Suprapubic skin (tissue), 4 donors: ENCODE measurements around the gene PRSS3. TPM values are rescaled to one million over a fixed set of nuclear protein-coding genes. Genes with fewer than 3 reads are reported as not detected.
"Not testable (repeated sequence)": the region's sequence is repeated elsewhere in the genome, so short reads cannot be mapped to it uniquely, and the experiment has no call there.

ENCODE experiments used
- DNase-seq, 2 donors: peaks; one replicate each; pipeline ENCODE4 v3.0.0-alpha.2; 2019; ENCODE audit warnings: low spot score in 2 of 2
- H3K27ac ChIP-seq: fragments of 200-600 bp; sonication (generic); one replicate; pipeline ENCODE4 v1.5.1; 2019
- H3K27me3 ChIP-seq: fragments of 200-600 bp; sonication (generic); one replicate; pipeline ENCODE4 v1.5.1; 2019
- H3K36me3 ChIP-seq: fragments of 200-600 bp; sonication (generic); one replicate; pipeline ENCODE4 v1.5.1; 2019
- H3K4me1 ChIP-seq: fragments of 200-600 bp; sonication (generic); one replicate; pipeline ENCODE4 v1.5.1; 2019
- H3K4me3 ChIP-seq: fragments of 200-600 bp; sonication (generic); one replicate; pipeline ENCODE4 v1.5.1; 2019; ENCODE audit warnings: mild to moderate bottlenecking
- H3K9me3 ChIP-seq: fragments of 200-600 bp; sonication (generic); one replicate; pipeline ENCODE4 v1.5.1; 2019
- EP300 ChIP-seq: sonication (generic); formaldehyde crosslinking; IDR thresholded peaks from one replicate; pipeline ENCODE4 v1.6.1; 2017; ENCODE audit warnings: antibody characterized with exemption
- POLR2A ChIP-seq, 2 donors: fragments of 450-650 bp; IDR thresholded peaks; one replicate each; pipeline ENCODE4 v1.6.1; 2017; ENCODE audit warnings: antibody characterized with exemption in 2 of 2, mild to moderate bottlenecking in 2 of 2, moderate library complexity in 2 of 2
- POLR2AphosphoS5 ChIP-seq, 3 donors: sonication (generic); formaldehyde crosslinking; IDR thresholded peaks; one replicate each; pipeline ENCODE4 v1.6.1; 2017; ENCODE audit warnings: antibody characterized with exemption in 3 of 3
- WGBS: methylation state at CpG from one replicate; pipeline ENCODE4 v1.1.5; 2018; 5-methylcytosine and 5-hydroxymethylcytosine counted together
- total RNA-seq, 4 donors: library from RNA; depleted of rRNA; stranded (reverse); fragments of >200 nt; gene quantifications; one replicate each; pipeline ENCODE4 v1.1.0, GENCODE V29; 2016
- TF ChIP-seq, protein P1 (sequence below), 2 donors: fragments of 200-600 bp in 1 of 2; fragments of 450-650 bp in 1 of 2; sonication (generic) in 1 of 2; IDR thresholded peaks; one replicate each; pipeline ENCODE4 v1.5.1; 2016 to 2019; ENCODE audit warnings: antibody characterized with exemption in 2 of 2, mild to moderate bottlenecking in 1 of 2, moderate library complexity in 1 of 2

The PRSS3 gene
- total RNA-seq, 4 donors from 2014 or later, result 14.1 to 53.7 (median 25.1) TPM

DNA sequence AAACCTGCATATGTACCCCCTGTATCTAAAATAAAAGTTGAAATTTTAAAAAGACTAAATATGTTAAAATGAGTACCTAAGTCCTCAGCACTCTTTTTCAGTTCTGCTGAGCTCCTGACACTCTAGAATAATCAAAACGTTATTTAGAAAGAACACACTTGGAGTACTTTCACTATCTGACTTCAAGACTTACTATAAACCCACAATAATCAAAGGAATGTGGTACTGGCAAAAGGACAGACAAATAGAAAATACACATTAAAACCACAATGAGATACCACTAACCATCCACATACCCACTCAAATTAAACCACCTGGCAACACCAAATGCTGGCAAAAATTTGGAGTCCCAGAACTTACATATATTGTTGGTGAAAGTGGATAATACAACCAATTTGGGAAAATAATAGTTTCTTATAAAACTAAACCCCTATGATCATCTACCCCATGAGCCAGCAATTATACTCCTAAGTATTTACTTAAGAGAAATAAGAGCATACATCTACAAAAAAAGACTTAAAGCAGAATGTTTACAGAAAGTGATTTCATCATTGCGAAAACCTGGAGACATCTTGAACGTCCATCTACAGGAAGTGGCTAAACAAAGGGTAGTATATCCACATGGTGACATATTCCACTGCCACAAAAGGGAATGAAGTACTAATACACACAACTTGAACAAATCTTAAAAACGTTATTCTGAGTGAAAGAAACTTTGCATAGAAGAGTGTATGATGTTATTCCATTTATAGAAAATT, 12.8 kb upstream of the PRSS3 start:
- DNase-seq, result no peak
- Histone ChIP-seq H3K4me1 (peaks cover 7% of the 10 kb centered on the region), H3K4me3 (no peak overlapping the region), H3K27me3 (no peaks in the 10 kb centered on the region), H3K36me3 (no peaks in the 10 kb centered on the region), H3K27ac (no peak overlapping the region), H3K9me3 (no peaks in the 10 kb centered on the region)
- 46% methylated on average over 4 of the region's 4 CpGs for WGBS
- TF ChIP-seq, protein P1, sequence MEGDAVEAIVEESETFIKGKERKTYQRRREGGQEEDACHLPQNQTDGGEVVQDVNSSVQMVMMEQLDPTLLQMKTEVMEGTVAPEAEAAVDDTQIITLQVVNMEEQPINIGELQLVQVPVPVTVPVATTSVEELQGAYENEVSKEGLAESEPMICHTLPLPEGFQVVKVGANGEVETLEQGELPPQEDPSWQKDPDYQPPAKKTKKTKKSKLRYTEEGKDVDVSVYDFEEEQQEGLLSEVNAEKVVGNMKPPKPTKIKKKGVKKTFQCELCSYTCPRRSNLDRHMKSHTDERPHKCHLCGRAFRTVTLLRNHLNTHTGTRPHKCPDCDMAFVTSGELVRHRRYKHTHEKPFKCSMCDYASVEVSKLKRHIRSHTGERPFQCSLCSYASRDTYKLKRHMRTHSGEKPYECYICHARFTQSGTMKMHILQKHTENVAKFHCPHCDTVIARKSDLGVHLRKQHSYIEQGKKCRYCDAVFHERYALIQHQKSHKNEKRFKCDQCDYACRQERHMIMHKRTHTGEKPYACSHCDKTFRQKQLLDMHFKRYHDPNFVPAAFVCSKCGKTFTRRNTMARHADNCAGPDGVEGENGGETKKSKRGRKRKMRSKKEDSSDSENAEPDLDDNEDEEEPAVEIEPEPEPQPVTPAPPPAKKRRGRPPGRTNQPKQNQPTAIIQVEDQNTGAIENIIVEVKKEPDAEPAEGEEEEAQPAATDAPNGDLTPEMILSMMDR (IDR thresholded peaks at IDR 0.05), result no peak

DNA sequence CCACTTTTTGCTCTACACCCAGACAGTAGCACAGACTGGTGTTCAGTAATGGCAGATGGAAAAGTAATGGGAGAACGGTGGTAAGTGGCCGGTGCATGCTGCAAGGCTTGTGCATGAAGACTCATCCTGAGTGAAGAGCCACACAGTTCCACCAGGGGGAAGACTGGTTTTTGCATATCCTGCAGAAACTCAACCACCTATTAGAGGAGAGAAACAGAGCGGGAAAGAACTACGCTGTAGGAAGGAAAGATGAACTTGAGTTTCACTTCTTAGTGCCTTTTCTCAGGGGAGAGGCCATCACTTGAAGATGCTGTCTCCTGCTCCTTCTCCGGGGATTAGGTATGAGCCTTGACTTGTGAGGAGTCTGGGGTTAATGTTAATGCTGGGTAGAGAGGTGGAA, 9.4 kb upstream of the PRSS3 start:
- H3K4me3 ChIP-seq, result no peak overlapping the region
- no peaks in the 10 kb centered on the region for H3K36me3 ChIP-seq
- no peaks in the 10 kb centered on the region for H3K9me3 ChIP-seq
- no peaks in the 10 kb centered on the region for H3K4me1 ChIP-seq
- no peak for DNase-seq
- no peak overlapping the region for H3K27ac ChIP-seq
- 87% methylated on average over 5 of the region's 5 CpGs for WGBS
- no peak for TF ChIP-seq EP300
- TF ChIP-seq POLR2A (IDR thresholded peaks at IDR 0.05), result no peak
- TF ChIP-seq, protein P1 (IDR thresholded peaks at IDR 0.05), result no peak
- TF ChIP-seq POLR2AphosphoS5 (IDR thresholded peaks at IDR 0.05), result no peak
- no peaks in the 10 kb centered on the region for H3K27me3 ChIP-seq

DNA sequence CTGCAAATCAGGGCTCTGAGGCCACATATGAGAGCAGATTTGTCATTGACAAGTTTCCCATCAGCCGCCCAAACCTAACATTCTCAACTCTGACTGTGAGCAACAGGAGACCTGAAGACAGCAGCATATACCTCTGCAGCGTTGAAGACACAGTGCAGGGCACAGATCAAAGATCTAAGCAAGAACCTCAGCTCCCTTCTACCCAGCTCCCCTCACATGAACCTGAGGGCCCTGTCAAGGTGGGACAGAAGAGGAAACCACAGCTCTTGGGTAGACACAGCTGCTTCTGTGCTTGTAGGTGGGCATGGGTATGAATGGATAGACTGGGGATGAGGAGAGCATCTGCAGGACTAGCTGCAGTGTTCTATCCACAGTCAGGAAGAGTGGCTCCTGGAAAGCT, 8.7 kb upstream of the PRSS3 start:
- H3K9me3 ChIP-seq, result no peaks in the 10 kb centered on the region
- H3K4me3 ChIP-seq, result no peak overlapping the region
- 94% methylated on average over 2 of the region's 2 CpGs for WGBS
- H3K27ac ChIP-seq, result no peak overlapping the region
- no peaks in the 10 kb centered on the region for H3K27me3 ChIP-seq
- no peaks in the 10 kb centered on the region for H3K4me1 ChIP-seq
- DNase-seq, result no peak
- TF ChIP-seq, protein P1 (IDR thresholded peaks at IDR 0.05), result no peak
- TF ChIP-seq POLR2AphosphoS5 (IDR thresholded peaks at IDR 0.05) (no peak), POLR2A (IDR thresholded peaks at IDR 0.05) (no peak), EP300 (no peak)
- H3K36me3 ChIP-seq, result no peaks in the 10 kb centered on the region

DNA sequence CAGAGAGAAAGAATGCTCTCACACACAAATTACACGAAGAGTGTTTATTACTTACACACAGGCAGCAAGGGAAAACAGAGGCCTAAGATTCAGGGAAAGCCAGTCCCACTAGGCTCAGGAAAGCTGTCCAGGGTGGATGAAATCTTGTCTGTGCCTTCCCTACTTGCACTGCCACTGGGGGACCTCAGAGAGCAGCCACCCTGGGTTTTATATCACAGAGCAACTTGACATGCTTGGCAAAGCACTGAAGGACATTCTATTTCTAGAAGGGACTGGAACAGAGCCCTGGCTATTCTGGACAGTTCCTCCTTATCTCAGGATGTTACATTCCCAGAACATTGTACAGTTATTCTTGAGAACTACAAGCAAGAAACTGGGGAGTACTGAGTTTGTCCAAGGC, 7.5 kb upstream of the PRSS3 start:
- Histone ChIP-seq H3K27me3 (no peaks in the 10 kb centered on the region), H3K9me3 (no peaks in the 10 kb centered on the region), H3K4me1 (no peaks in the 10 kb centered on the region), H3K4me3 (no peak overlapping the region), H3K36me3 (no peaks in the 10 kb centered on the region), H3K27ac (no peak overlapping the region)
- WGBS, result 100% methylated on average over 1 of the region's 1 CpG
- TF ChIP-seq POLR2A (IDR thresholded peaks at IDR 0.05) (no peak), EP300 (no peak), POLR2AphosphoS5 (IDR thresholded peaks at IDR 0.05) (no peak)
- TF ChIP-seq, protein P1 (IDR thresholded peaks at IDR 0.05), result no peak
- DNase-seq, result no peak

DNA sequence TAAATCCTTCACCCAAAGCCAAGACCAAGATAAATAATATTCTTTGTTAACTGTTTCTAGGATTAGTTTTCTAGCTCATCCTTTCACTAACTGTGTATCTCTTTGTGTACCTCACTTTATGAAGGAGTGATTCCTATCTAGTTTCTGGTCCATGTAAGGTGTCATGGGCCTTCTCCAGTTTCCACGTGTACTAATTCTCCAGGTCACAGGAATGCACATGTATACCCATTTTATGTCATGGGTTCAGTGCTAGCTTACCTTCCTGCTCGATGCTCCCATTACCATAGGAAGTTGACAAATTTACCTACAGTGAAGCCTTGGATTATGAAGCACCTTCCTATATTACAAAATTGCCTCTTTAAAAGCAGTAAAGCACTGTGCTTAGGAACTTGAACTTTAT, 5.9 kb upstream of the PRSS3 start:
- WGBS, result 88% methylated on average over 2 of the region's 2 CpGs
- not testable (repeated sequence) for DNase-seq, H3K36me3 ChIP-seq, H3K9me3 ChIP-seq, H3K4me1 ChIP-seq, H3K27me3 ChIP-seq, H3K4me3 ChIP-seq, H3K27ac ChIP-seq

DNA sequence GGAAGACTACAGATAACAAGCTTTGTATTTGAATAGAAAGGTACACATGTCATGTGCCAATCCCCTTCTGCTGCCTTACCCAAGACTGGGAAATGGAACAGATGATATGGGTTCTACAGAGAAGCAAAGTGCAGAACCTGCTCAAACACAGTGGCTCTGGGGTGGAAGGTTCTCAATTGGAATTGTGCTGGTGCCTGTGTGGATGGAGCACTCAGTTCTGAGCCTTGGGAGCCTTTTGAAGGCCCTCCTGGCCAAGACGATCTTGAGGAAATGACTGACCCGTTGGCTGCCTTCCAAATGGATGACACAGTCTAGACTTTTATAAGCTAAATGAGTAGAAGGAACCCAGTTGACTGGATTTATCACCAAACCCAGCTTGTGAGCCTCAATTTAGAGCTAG, 4.2 kb upstream of the PRSS3 start:
- WGBS, result 15% methylated on average over 2 of the region's 2 CpGs
- peaks cover 6% of the 10 kb centered on the region for H3K4me1 ChIP-seq
- no peaks in the 10 kb centered on the region for H3K27me3 ChIP-seq
- H3K36me3 ChIP-seq, result no peaks in the 10 kb centered on the region
- no peaks in the 10 kb centered on the region for H3K9me3 ChIP-seq
- no peak overlapping the region for H3K4me3 ChIP-seq
- TF ChIP-seq, protein P1 (IDR thresholded peaks at IDR 0.05), result no peak
- TF ChIP-seq EP300 (no peak), POLR2A (IDR thresholded peaks at IDR 0.05) (no peak), POLR2AphosphoS5 (IDR thresholded peaks at IDR 0.05) (no peak)
- no peak overlapping the region for H3K27ac ChIP-seq
- no peak for DNase-seq

DNA sequence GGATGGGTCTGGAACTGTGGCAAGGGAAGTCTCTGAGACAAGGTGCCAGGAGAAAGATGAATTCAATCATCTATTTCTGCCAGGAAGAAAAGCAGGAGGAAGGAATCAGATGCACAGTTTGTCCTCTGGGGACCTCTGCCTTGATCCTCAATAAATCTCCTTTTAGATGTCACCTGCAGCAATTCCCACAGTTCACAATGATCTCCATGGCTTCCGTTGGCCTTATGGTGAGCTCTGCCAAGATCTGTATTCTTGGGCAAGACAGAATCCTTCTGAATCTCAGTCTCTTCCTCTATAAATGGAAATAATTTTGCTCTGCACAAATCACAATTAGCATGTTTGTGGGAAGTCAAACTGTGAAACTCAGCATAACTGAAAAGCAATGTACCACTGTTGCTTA, 1.9 kb upstream of the PRSS3 start:
- H3K27me3 ChIP-seq, H3K27ac ChIP-seq, H3K9me3 ChIP-seq, DNase-seq, H3K4me3 ChIP-seq, H3K4me1 ChIP-seq, H3K36me3 ChIP-seq: not testable (repeated sequence)
- WGBS, result 70% methylated on average over 1 of the region's 1 CpG
